ENCODE results near the gene MLLT10. TPM values are rescaled to one million over a fixed set of nuclear protein-coding genes. Genes with fewer than 3 reads are reported as not detected.

MLLT10 gene
- total and polyA plus RNA-seq, 9 of the 15 experiments (the other 6 are each of a cell fraction or from before 2014, with no cell fraction given) = 18.8 to 81.4 (median 64.2) TPM

DNA sequence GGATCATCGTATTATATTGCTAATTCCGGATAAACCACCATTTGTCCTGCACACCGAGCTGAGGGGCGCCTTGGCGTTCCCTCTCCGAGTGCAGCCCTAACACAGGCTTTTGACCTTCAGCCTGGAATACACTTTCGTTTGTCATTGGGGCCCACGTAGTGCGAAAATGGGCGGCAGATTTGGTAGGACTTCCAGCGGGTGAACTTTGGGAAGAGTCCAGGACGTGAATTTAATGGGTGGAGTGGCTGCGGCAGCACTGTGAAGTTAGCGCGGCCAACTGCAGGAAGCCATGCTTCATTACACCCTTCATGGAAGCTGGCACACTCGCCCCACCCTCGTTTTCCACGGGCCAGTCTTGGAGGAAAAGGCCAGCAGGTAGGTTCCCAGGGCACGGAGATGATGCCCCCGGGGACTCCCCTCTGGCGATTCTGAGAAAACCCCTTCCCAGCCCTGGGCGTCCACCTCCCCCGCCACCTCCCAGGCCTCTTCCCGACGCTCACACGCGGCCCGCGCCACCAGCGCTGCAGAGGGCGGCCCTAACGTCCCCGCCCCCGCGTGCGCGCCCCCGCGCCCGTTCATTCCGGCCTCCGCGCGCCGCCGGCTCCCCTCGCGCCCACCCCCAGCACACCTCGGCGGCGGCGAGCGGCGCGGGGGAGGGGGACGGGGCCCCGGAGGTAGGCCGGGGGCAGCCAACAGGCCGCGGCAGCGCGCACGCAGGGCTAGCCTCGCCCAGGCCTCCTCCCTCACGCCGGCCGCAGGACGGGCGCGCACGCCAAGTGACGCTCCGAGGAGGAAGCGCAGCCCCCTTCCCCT is at the start of gene MLLT10 (continued):
- TF ChIP-seq, protein P1, sequence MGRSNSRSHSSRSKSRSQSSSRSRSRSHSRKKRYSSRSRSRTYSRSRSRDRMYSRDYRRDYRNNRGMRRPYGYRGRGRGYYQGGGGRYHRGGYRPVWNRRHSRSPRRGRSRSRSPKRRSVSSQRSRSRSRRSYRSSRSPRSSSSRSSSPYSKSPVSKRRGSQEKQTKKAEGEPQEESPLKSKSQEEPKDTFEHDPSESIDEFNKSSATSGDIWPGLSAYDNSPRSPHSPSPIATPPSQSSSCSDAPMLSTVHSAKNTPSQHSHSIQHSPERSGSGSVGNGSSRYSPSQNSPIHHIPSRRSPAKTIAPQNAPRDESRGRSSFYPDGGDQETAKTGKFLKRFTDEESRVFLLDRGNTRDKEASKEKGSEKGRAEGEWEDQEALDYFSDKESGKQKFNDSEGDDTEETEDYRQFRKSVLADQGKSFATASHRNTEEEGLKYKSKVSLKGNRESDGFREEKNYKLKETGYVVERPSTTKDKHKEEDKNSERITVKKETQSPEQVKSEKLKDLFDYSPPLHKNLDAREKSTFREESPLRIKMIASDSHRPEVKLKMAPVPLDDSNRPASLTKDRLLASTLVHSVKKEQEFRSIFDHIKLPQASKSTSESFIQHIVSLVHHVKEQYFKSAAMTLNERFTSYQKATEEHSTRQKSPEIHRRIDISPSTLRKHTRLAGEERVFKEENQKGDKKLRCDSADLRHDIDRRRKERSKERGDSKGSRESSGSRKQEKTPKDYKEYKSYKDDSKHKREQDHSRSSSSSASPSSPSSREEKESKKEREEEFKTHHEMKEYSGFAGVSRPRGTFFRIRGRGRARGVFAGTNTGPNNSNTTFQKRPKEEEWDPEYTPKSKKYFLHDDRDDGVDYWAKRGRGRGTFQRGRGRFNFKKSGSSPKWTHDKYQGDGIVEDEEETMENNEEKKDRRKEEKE (IDR thresholded peaks at IDR 0.05; ENCODE audit: borderline replicate concordance in 1 of 2, control insufficient read depth in 1 of 2, low read depth in 2 of 2, low read length in 1 of 2) = 0 out of 4 replicates have a peak, but pooled peaks of 1 of the 2 experiments have one; percentile 21
- TF ChIP-seq, protein P2, sequence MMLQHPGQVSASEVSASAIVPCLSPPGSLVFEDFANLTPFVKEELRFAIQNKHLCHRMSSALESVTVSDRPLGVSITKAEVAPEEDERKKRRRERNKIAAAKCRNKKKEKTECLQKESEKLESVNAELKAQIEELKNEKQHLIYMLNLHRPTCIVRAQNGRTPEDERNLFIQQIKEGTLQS (IDR thresholded peaks at IDR 0.05) = no peak
- TF ChIP-seq, protein P2 (CRISPR knock-in tag; conservative IDR thresholded peaks at IDR 0.05) = 0 out of 2 replicates have a peak, but pooled peaks have one; percentile 49
- no peak; the same call in none of the 2 replicates for TF ChIP-seq SP1 (CRISPR knock-in tag; IDR thresholded peaks at IDR 0.05)
- TF ChIP-seq, protein P3, sequence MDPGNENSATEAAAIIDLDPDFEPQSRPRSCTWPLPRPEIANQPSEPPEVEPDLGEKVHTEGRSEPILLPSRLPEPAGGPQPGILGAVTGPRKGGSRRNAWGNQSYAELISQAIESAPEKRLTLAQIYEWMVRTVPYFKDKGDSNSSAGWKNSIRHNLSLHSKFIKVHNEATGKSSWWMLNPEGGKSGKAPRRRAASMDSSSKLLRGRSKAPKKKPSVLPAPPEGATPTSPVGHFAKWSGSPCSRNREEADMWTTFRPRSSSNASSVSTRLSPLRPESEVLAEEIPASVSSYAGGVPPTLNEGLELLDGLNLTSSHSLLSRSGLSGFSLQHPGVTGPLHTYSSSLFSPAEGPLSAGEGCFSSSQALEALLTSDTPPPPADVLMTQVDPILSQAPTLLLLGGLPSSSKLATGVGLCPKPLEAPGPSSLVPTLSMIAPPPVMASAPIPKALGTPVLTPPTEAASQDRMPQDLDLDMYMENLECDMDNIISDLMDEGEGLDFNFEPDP (CRISPR knock-in tag; IDR thresholded peaks at IDR 0.05) = 0 out of 2 replicates have a peak, but pooled peaks have one; percentile 36
- TF ChIP-seq, protein P4, sequence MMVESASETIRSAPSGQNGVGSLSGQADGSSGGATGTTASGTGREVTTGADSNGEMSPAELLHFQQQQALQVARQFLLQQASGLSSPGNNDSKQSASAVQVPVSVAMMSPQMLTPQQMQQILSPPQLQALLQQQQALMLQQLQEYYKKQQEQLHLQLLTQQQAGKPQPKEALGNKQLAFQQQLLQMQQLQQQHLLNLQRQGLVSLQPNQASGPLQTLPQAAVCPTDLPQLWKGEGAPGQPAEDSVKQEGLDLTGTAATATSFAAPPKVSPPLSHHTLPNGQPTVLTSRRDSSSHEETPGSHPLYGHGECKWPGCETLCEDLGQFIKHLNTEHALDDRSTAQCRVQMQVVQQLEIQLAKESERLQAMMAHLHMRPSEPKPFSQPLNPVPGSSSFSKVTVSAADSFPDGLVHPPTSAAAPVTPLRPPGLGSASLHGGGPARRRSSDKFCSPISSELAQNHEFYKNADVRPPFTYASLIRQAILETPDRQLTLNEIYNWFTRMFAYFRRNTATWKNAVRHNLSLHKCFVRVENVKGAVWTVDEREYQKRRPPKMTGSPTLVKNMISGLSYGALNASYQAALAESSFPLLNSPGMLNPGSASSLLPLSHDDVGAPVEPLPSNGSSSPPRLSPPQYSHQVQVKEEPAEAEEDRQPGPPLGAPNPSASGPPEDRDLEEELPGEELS (CRISPR knock-in tag; IDR thresholded peaks at IDR 0.05; ENCODE audit: borderline replicate concordance) = no peak
- no peak for TF ChIP-seq ZNF76 (CRISPR knock-in tag; IDR thresholded peaks at IDR 0.05; ENCODE audit: borderline replicate concordance)
- TF ChIP-seq ZNF133 (CRISPR knock-in tag; IDR thresholded peaks at IDR 0.05) = no peak
- TF ChIP-seq TEAD4 (IDR thresholded peaks at IDR 0.05; ENCODE audit: low read length) = peak; percentile 22; the same call in 1 of the 2 replicates
- no peak for TF ChIP-seq TEAD4 (CRISPR knock-in tag; IDR thresholded peaks at IDR 0.05; ENCODE audit: borderline replicate concordance)
- TF ChIP-seq TARDBP (IDR thresholded peaks at IDR 0.05) = peak; percentile 37; the same call in 1 of the 2 replicates
- peak; percentile 89 for TF ChIP-seq POLR2A (conservative IDR thresholded peaks at IDR 0.05)
- TF ChIP-seq CHCHD3 (CRISPR knock-in tag; IDR thresholded peaks at IDR 0.05) = 0 out of 2 replicates have a peak, but pooled peaks have one; percentile 11
- no peak for TF ChIP-seq TRIM28 (IDR thresholded peaks at IDR 0.05)
- TF ChIP-seq MEF2A (IDR thresholded peaks at IDR 0.05; ENCODE audit: control insufficient read depth, low read depth, low read length) = no peak
- 0 out of 2 replicates have a peak, but pooled peaks have one; percentile 67 for TF ChIP-seq ZBED1 (IDR thresholded peaks at IDR 0.05)
- TF ChIP-seq, protein P5, sequence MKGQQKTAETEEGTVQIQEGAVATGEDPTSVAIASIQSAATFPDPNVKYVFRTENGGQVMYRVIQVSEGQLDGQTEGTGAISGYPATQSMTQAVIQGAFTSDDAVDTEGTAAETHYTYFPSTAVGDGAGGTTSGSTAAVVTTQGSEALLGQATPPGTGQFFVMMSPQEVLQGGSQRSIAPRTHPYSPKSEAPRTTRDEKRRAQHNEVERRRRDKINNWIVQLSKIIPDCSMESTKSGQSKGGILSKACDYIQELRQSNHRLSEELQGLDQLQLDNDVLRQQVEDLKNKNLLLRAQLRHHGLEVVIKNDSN (CRISPR knock-in tag; IDR thresholded peaks at IDR 0.05) = no peak
- TF ChIP-seq MCM2 (IDR thresholded peaks at IDR 0.05; ENCODE audit: low read depth) = no peak
- TF ChIP-seq FOXJ2 (tag; IDR thresholded peaks at IDR 0.05) = no peak
